Gastroesophageal sphincter (tissue), 3 donors: ENCODE data around the gene BFSP1.

Experiments used
- POLR2A ChIP-seq, 2 donors: fragments of 450-650 bp; IDR thresholded peaks; one replicate each; pipeline ENCODE4 v1.6.1; 2017; ENCODE audit warnings: antibody characterized with exemption in 2 of 2, mild to moderate bottlenecking in 2 of 2, moderate library complexity in 1 of 2
- TF ChIP-seq, protein P1 (sequence below), 4 experiments: fragments of 200-600 bp in 2 of 4; fragments of 450-650 bp in 2 of 4; sonication (generic) in 1 of 4; IDR thresholded peaks; one replicate each; pipeline ENCODE4 v1.5.1; 2017 to 2019; ENCODE audit warnings: antibody characterized with exemption in 4 of 4, mild to moderate bottlenecking in 2 of 4, moderate library complexity in 2 of 4

DNA sequence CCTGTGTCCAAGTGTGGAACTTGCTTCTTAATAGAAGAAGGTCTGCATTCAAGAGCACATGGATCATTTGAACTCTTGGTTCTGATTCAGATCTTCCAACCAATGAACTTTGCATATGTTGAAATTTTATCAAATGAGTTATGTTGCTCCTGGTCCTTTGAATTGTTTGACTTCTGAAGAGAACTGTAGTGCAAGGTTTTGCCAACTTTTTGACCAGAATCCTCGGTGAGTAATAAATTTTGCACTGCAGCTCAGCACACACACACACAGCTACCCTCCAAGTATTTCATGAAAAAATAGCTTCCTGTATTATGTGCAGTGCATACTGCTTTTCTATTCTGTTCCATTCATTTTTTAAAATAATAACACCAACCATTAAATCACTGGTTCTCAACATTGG is 67.5 kb downstream of the BFSP1 start:
- TF ChIP-seq, protein P1, sequence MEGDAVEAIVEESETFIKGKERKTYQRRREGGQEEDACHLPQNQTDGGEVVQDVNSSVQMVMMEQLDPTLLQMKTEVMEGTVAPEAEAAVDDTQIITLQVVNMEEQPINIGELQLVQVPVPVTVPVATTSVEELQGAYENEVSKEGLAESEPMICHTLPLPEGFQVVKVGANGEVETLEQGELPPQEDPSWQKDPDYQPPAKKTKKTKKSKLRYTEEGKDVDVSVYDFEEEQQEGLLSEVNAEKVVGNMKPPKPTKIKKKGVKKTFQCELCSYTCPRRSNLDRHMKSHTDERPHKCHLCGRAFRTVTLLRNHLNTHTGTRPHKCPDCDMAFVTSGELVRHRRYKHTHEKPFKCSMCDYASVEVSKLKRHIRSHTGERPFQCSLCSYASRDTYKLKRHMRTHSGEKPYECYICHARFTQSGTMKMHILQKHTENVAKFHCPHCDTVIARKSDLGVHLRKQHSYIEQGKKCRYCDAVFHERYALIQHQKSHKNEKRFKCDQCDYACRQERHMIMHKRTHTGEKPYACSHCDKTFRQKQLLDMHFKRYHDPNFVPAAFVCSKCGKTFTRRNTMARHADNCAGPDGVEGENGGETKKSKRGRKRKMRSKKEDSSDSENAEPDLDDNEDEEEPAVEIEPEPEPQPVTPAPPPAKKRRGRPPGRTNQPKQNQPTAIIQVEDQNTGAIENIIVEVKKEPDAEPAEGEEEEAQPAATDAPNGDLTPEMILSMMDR (IDR thresholded peaks at IDR 0.05) = no peak
- TF ChIP-seq POLR2A (IDR thresholded peaks at IDR 0.05) = no peak
